Neural progenitor cell (in vitro differentiated cells): ENCODE measurements around the gene FAM162A. TPM values are rescaled to one million over a fixed set of nuclear protein-coding genes. Genes with fewer than 3 reads are reported as not detected.
"Not testable (repeated sequence)": the region's sequence is repeated elsewhere in the genome, so short reads cannot be mapped to it uniquely, and the experiment has no call there.

Experiments
- DNase-seq: peaks from one replicate; pipeline ENCODE4 v3.0.0-alpha.2; 2016; ENCODE audit warnings: low spot score
- H2AFZ ChIP-seq: fragments of 200-600 bp; sonication (generic); replicated peaks from 2 replicates; pipeline ENCODE4 v1.6.1; 2016; ENCODE audit warnings: antibody characterized with exemption
- H3F3A ChIP-seq: fragments of 200-600 bp; sonication (generic); 2 replicates; pipeline ENCODE4 v1.6.1; 2016; ENCODE audit warnings: antibody characterized with exemption, low read depth
- H3K27ac ChIP-seq: fragments of 200-600 bp; sonication (generic); 2 replicates; pipeline ENCODE4 v1.5.1; 2016; ENCODE audit warnings: mild to moderate bottlenecking
- H3K27me3 ChIP-seq: fragments of 200-600 bp; sonication (generic); 2 replicates; pipeline ENCODE4 v1.6.1; 2016; ENCODE audit warnings: mild to moderate bottlenecking, moderate library complexity
- H3K36me3 ChIP-seq: fragments of 200-600 bp; sonication (generic); 2 replicates; pipeline ENCODE4 v1.5.1; 2016
- H3K4me1 ChIP-seq: fragments of 200-600 bp; sonication (generic); 2 replicates; pipeline ENCODE4 v1.6.1; 2016; ENCODE audit warnings: mixed run types
- H3K4me2 ChIP-seq: fragments of 200-600 bp; sonication (generic); 2 replicates; pipeline ENCODE4 v1.6.1; 2016
- H3K4me3 ChIP-seq: fragments of 200-600 bp; sonication (generic); 2 replicates; pipeline ENCODE4 v1.5.1; 2016
- H3K79me2 ChIP-seq: fragments of 200-600 bp; sonication (generic); 2 replicates; pipeline ENCODE4 v1.6.1; 2016; ENCODE audit warnings: low read depth
- H3K9ac ChIP-seq: fragments of 200-600 bp; sonication (generic); 2 replicates; pipeline ENCODE4 v1.6.1; 2016
- H3K9me3 ChIP-seq: fragments of 200-600 bp; sonication (generic); 2 replicates; pipeline ENCODE4 v1.5.1; 2016; ENCODE audit warnings: low read depth
- H4K20me1 ChIP-seq: fragments of 200-600 bp; sonication (generic); 2 replicates; pipeline ENCODE4 v1.6.1; 2016; ENCODE audit warnings: low read depth
- H3K27ac Mint-ChIP-seq: 3 replicates; pipeline ENCODE4 v1.8.0; 2021; ENCODE audit warnings: mixed read lengths
- H3K27me3 Mint-ChIP-seq: 2 replicates; pipeline ENCODE4 v1.8.0; 2022; ENCODE audit warnings: low read depth, mild to moderate bottlenecking, inconsistent platforms, moderate library complexity, mixed read lengths; ENCODE audit not compliant: insufficient read depth
- H3K36me3 Mint-ChIP-seq: 3 replicates; pipeline ENCODE4 v1.8.0; 2021; ENCODE audit warnings: mixed read lengths
- H3K4me1 Mint-ChIP-seq: 3 replicates; pipeline ENCODE4 v1.8.0; 2021; ENCODE audit warnings: mixed read lengths
- H3K4me3 Mint-ChIP-seq: 3 replicates; pipeline ENCODE4 v1.8.0; 2021; ENCODE audit warnings: mild to moderate bottlenecking, moderate library complexity, mixed read lengths
- H3K9me3 Mint-ChIP-seq: 3 replicates; pipeline ENCODE4 v1.8.0; 2020; ENCODE audit warnings: mixed read lengths
- CTCF ChIP-seq: fragments of 200-600 bp; sonication (generic); IDR thresholded peaks from 2 replicates; pipeline ENCODE4 v1.5.1; 2017; ENCODE audit warnings: antibody characterized with exemption, mild to moderate bottlenecking
- EZH2 ChIP-seq: fragments of 200-600 bp; sonication (generic); IDR thresholded peaks from 2 replicates; pipeline ENCODE4 v1.6.1; 2017; ENCODE audit warnings: antibody characterized with exemption, mild to moderate bottlenecking, moderate library complexity
- EZH2phosphoT487 ChIP-seq: fragments of 200-600 bp; sonication (generic); IDR thresholded peaks from 2 replicates; pipeline ENCODE4 v1.6.1; 2017; ENCODE audit warnings: antibody characterized with exemption
- total RNA-seq: library from RNA; depleted of rRNA; stranded (reverse); fragments of >200 nt; gene quantifications from 2 replicates; pipeline ENCODE4 v1.2.3, GENCODE V29; 2015; ENCODE audit warnings: low replicate concordance

The FAM162A gene
- total RNA-seq, 1 donor from 2014 or later: 66.1 TPM

- TF ChIP-seq CTCF (no peak), EZH2phosphoT487 (no peak), EZH2 (no peak)
- DNase-seq: no peak
- Mint-ChIP-seq H3K27me3 (no peaks in the 10 kb centered on the region), H3K27ac (no peak overlapping the region), H3K36me3 (peaks cover 10% of the 10 kb centered on the region), H3K4me1 (no peaks in the 10 kb centered on the region), H3K9me3 (no peaks in the 10 kb centered on the region), H3K4me3 (no peak overlapping the region)
- Histone ChIP-seq H3K9me3 (no peaks in the 10 kb centered on the region), H3K4me3 (no peak overlapping the region), H3K4me1 (no peaks in the 10 kb centered on the region), H3K27ac (no peak overlapping the region), H2AFZ (no peak overlapping the region), H3F3A (peaks cover 5% of the 10 kb centered on the region), H3K36me3 (peaks cover 8% of the 10 kb centered on the region), H4K20me1 (no peaks in the 10 kb centered on the region), H3K27me3 (no peaks in the 10 kb centered on the region), H3K4me2 (no peak overlapping the region), H3K9ac (no peak overlapping the region), H3K79me2 (no peaks in the 10 kb centered on the region)
Measured at GRCh38 chr3:122362026-122362425, 22.0 kb upstream of the FAM162A start.

- H3K9me3 Mint-ChIP-seq: no peaks in the 10 kb centered on the region
- peaks cover 7% of the 10 kb centered on the region for H3K36me3 Mint-ChIP-seq
- Histone ChIP-seq H3K4me1 (no peaks in the 10 kb centered on the region), H4K20me1 (no peaks in the 10 kb centered on the region), H3K36me3 (peaks cover 8% of the 10 kb centered on the region), H3K4me2 (no peak overlapping the region), H3K27me3 (no peaks in the 10 kb centered on the region), H3K9ac (no peak overlapping the region), H3K9me3 (no peaks in the 10 kb centered on the region), H3K27ac (no peak overlapping the region), H3K4me3 (no peak overlapping the region), H2AFZ (no peak overlapping the region), H3F3A (no peaks in the 10 kb centered on the region), H3K79me2 (no peaks in the 10 kb centered on the region)
- no peak for DNase-seq
- H3K27ac Mint-ChIP-seq: no peak overlapping the region
- no peak overlapping the region for H3K4me3 Mint-ChIP-seq
- TF ChIP-seq EZH2phosphoT487 (no peak), EZH2 (no peak), CTCF (no peak)
- H3K27me3 Mint-ChIP-seq: no peaks in the 10 kb centered on the region
- no peaks in the 10 kb centered on the region for H3K4me1 Mint-ChIP-seq
Measured at GRCh38 chr3:122364490-122364889, 19.5 kb upstream of the FAM162A start.

- Histone ChIP-seq H3K4me2 (no peak overlapping the region), H3K9ac (no peak overlapping the region), H3K79me2 (no peaks in the 10 kb centered on the region), H4K20me1 (no peaks in the 10 kb centered on the region), H3K9me3 (no peaks in the 10 kb centered on the region), H2AFZ (no peak overlapping the region), H3K36me3 (peaks cover 8% of the 10 kb centered on the region), H3K27me3 (no peaks in the 10 kb centered on the region), H3K4me3 (no peak overlapping the region), H3K27ac (no peak overlapping the region), H3F3A (no peaks in the 10 kb centered on the region), H3K4me1 (no peaks in the 10 kb centered on the region)
- no peaks in the 10 kb centered on the region for H3K27me3 Mint-ChIP-seq
- H3K4me1 Mint-ChIP-seq: no peaks in the 10 kb centered on the region
- peaks cover 7% of the 10 kb centered on the region for H3K36me3 Mint-ChIP-seq
- H3K4me3 Mint-ChIP-seq: no peak overlapping the region
- no peaks in the 10 kb centered on the region for H3K9me3 Mint-ChIP-seq
- no peak for DNase-seq
- no peak overlapping the region for H3K27ac Mint-ChIP-seq
- TF ChIP-seq EZH2: no peak
- TF ChIP-seq CTCF: no peak
- no peak for TF ChIP-seq EZH2phosphoT487
Measured at GRCh38 chr3:122365073-122365472, 18.9 kb upstream of the FAM162A start.

- not testable (repeated sequence) for H3K27me3 Mint-ChIP-seq, H3K4me1 Mint-ChIP-seq, H4K20me1 ChIP-seq, H3K4me1 ChIP-seq, H2AFZ ChIP-seq, H3K9me3 ChIP-seq, H3K4me2 ChIP-seq, H3K27ac ChIP-seq, H3K27me3 ChIP-seq, H3K27ac Mint-ChIP-seq, H3K36me3 Mint-ChIP-seq, H3K79me2 ChIP-seq, H3K36me3 ChIP-seq, H3K9me3 Mint-ChIP-seq, DNase-seq, H3K9ac ChIP-seq, H3K4me3 Mint-ChIP-seq, H3K4me3 ChIP-seq, H3F3A ChIP-seq
Measured at GRCh38 chr3:122365582-122366378, 18.2 kb upstream of the FAM162A start.
